Activated CD8-positive, alpha-beta T cell treated with anti-CD3 and anti-CD28 coated beads for 36 hours (primary cell): Measurements from ENCODE around the gene CADPS. TPM values are rescaled to one million over a fixed set of nuclear protein-coding genes. Genes with fewer than 3 reads are reported as not detected.

ENCODE experiments used
- ATAC-seq: fragments of 200-7000 bp; cut with Tn5 transposase; one replicate; pipeline ENCODE4 v1.10.0; 2021; ENCODE audit warnings: mild to moderate bottlenecking, moderate library complexity
- CTCF ChIA-PET: fragments of 350-600 bp; sonication (Branson Sonifier 250); formaldehyde crosslinking; loops from one replicate; lab custom pipeline; 2021; ENCODE audit warnings: antibody characterized with exemption; lab: Charles Lee
- POLR2A ChIA-PET: fragments of 350-600 bp; sonication (Branson Sonifier 250); formaldehyde crosslinking; loops from one replicate; lab custom pipeline; 2021; ENCODE audit warnings: antibody characterized with exemption; lab: Charles Lee
- DNase-seq: peaks from one replicate; pipeline ENCODE4 v3.0.0-alpha.2; 2020
- H3K27ac Mint-ChIP-seq: one replicate; pipeline ENCODE4 v1.8.0; 2021; ENCODE audit warnings: mild to moderate bottlenecking, mixed read lengths
- H3K27me3 Mint-ChIP-seq: one replicate; pipeline ENCODE4 v1.8.0; 2021; ENCODE audit warnings: mixed read lengths
- H3K36me3 Mint-ChIP-seq: one replicate; pipeline ENCODE4 v1.8.0; 2021; ENCODE audit warnings: low read depth, mixed read lengths
- H3K4me1 Mint-ChIP-seq: one replicate; pipeline ENCODE4 v1.8.0; 2021; ENCODE audit warnings: low read depth, mixed read lengths
- H3K4me3 Mint-ChIP-seq: one replicate; pipeline ENCODE4 v1.8.0; 2021; ENCODE audit warnings: mild to moderate bottlenecking, moderate library complexity, mixed read lengths
- H3K9me3 Mint-ChIP-seq: one replicate; pipeline ENCODE4 v1.8.0; 2021; ENCODE audit warnings: mixed read lengths
- CTCF ChIP-seq: fragments of 200-600 bp; IDR thresholded peaks from one replicate; pipeline ENCODE4 v1.8.0; 2022; ENCODE audit warnings: antibody characterized with exemption, mild to moderate bottlenecking
- intact Hi-C: fragments of 100-400 bp; cut with micrococcal nuclease; formaldehyde crosslinking; loops from one replicate; pipeline ENCODE4 v1.10.0; 2022
- total RNA-seq, 2 experiments: library from RNA; stranded (reverse); gene quantifications; one replicate each; pipeline ENCODE4 v1.2.3, GENCODE V29; 2021

Gene CADPS
- total RNA-seq, 2 experiments from 2014 or later = not detected

- TF ChIP-seq CTCF = no peak
- intact Hi-C loops = no loop called here
- ChIA-PET CTCF (no interaction called here), POLR2A (no interaction called here)
- DNase-seq = no peak
- H3K27me3 Mint-ChIP-seq = peaks cover 3% of the 10 kb centered on the region
- H3K9me3 Mint-ChIP-seq = no peaks in the 10 kb centered on the region
- no peak overlapping the region for H3K27ac Mint-ChIP-seq
- no peaks in the 10 kb centered on the region for H3K36me3 Mint-ChIP-seq
- H3K4me3 Mint-ChIP-seq = no peak overlapping the region
- ATAC-seq = no peak
- no peaks in the 10 kb centered on the region for H3K4me1 Mint-ChIP-seq
Observed at GRCh38 chr3:62527474-62527873, 347.7 kb downstream of the CADPS start.

- no peaks in the 10 kb centered on the region for H3K36me3 Mint-ChIP-seq
- peaks cover 5% of the 10 kb centered on the region for H3K27me3 Mint-ChIP-seq
- no peak overlapping the region for H3K27ac Mint-ChIP-seq
- ChIA-PET CTCF (no interaction called here), POLR2A (no interaction called here)
- H3K4me1 Mint-ChIP-seq = no peaks in the 10 kb centered on the region
- ATAC-seq (no peak), DNase-seq (no peak)
- no peaks in the 10 kb centered on the region for H3K9me3 Mint-ChIP-seq
- no peak for TF ChIP-seq CTCF
- H3K4me3 Mint-ChIP-seq = no peak overlapping the region
- intact Hi-C loops = no loop called here
Observed at GRCh38 chr3:62525281-62525680, 349.9 kb downstream of the CADPS start.

DNA sequence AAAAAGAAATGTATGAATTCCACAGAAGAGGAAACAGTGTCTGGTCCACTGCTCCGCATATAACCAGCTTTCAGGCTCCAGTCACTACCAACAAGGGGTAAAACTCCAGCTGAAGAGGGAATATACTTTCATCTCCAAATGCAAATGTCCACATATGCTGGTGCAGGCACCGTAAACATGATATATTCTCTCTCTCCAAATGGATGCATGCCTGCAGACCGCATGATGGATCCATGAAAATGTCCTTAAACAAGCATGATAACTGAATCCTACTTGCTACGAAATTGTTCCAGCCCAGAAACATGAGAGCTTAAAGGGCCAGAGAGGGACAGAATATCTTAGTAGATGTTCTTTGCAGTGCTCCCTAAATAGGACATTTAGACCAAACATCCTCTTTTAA is 351.5 kb downstream of the CADPS start:
- Mint-ChIP-seq H3K9me3 (no peaks in the 10 kb centered on the region), H3K27ac (no peak overlapping the region), H3K4me3 (no peak overlapping the region), H3K36me3 (no peaks in the 10 kb centered on the region), H3K27me3 (peaks cover 5% of the 10 kb centered on the region), H3K4me1 (no peaks in the 10 kb centered on the region)
- no peak for DNase-seq
- ChIA-PET CTCF (no interaction called here), POLR2A (no interaction called here)
- no peak for TF ChIP-seq CTCF
- ATAC-seq = no peak
- intact Hi-C loops = no loop called here

DNA sequence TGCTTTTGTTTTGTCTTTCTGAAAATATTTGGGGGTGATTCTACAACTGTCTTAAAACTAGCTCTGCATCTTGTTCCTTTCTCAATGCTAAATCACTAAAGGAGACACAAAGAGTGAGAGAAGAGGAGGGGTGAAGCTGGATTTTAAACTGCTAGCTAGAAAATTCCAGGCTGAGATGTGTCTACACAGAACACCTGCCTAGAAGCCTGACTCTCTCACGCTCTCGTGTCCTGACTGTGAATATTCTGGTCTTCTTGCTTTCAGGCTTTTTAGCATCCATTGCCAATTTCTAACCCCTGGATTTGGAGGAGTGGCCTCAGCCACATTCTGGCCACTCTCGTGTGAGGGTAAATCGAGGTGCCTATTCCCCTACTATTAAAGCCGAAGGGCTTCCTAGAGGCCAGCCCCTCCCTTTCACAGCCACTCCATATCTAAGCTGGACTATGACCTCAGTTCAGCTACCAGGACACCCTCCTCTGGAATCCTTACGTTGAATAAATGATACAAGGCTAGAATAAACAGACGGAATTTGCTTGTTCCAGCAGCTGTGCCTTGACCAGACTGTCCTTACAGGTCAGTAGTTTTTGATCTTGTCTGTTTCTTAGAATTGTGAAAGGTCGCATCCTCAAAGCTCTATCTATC is 353.6 kb downstream of the CADPS start:
- H3K27ac Mint-ChIP-seq = no peak overlapping the region
- intact Hi-C loops = no loop called here
- no peaks in the 10 kb centered on the region for H3K9me3 Mint-ChIP-seq
- POLR2A ChIA-PET = no interaction called here
- peaks cover 5% of the 10 kb centered on the region for H3K27me3 Mint-ChIP-seq
- no peaks in the 10 kb centered on the region for H3K4me1 Mint-ChIP-seq
- no peak for ATAC-seq
- H3K4me3 Mint-ChIP-seq = no peak overlapping the region
- CTCF ChIA-PET = no interaction called here
- no peak for TF ChIP-seq CTCF
- no peak for DNase-seq
- H3K36me3 Mint-ChIP-seq = no peaks in the 10 kb centered on the region

GRCh38 chr3:62503516-62503915 is 371.7 kb downstream of the CADPS start:
- H3K27ac Mint-ChIP-seq = no peak overlapping the region
- DNase-seq (no peak), ATAC-seq (no peak)
- H3K27me3 Mint-ChIP-seq = peaks cover 2% of the 10 kb centered on the region
- intact Hi-C loops = no loop called here
- ChIA-PET CTCF (interaction anchor here (1.4 kb wide), 1 partner anchor 172 kb away, joined by 3 read pairs; no protein-coding TSS in a partner anchor), POLR2A (no interaction called here)
- H3K36me3 Mint-ChIP-seq = no peaks in the 10 kb centered on the region
- H3K4me1 Mint-ChIP-seq = no peaks in the 10 kb centered on the region
- TF ChIP-seq CTCF = no peak
- H3K9me3 Mint-ChIP-seq = no peaks in the 10 kb centered on the region
- H3K4me3 Mint-ChIP-seq = no peak overlapping the region
